ENCODE measurements around the gene CALML4. TPM values are rescaled to one million over a fixed set of nuclear protein-coding genes. Genes with fewer than 3 reads are reported as not detected.
A peak's percentile ranks its signal among the peaks of the same experiment; 100 is the strongest.

The CALML4 gene, protein sequence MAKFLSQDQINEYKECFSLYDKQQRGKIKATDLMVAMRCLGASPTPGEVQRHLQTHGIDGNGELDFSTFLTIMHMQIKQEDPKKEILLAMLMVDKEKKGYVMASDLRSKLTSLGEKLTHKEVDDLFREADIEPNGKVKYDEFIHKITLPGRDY
- 10 to 100 TPM in 2 of 6 donors, 1 to 10 TPM in 4; 3.6 to 33.7 (median 7.0) TPM for total RNA-seq

DNA sequence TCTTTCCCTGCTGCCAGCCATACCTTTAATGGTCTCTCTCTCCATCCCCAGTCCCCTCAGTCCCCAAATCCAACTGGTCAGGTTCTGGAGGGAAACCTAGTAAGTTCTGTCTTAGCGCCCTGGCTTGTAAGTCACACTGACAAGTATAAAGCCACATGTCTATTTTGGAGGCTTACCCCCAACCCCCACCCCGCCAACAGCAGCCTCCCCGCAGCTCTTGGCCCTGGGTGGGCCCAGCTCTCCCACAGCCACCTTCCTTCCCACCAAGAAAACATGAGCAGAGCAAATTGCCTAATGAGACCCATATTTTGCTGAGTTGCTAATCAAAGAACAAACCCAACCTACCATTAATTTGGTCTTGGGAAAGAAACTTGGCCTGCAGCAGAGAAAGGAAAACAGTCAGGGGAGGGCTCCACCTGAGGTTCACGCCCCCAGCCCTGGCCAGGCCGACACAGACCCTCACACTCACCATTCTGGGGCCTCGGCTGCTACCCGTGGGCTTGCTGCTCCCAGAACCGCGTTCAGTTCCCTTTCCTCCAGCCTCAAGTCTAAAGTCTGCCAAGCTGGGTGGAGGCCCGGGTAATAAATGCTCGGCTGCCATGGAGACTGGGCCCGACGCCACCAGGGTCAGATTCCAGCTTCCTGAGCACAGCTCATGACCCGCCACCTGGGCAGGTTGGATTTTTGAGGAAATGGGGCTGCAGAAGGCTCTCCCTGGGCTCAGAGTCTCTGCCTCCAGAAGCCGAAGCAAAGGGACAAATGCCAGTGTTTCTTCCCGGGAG is at the start of gene CALML4:
Gene CALML4, minus strand, starts transcription at position 557 of the 782 bp plus-strand sequence. Its CDS starts 85 bp downstream, at position 472.
- Histone ChIP-seq H3K4me1 (peaks cover 20 to 44% (median 27%) of the 10 kb centered on the region in 4 donors), H3K27me3 (no peaks in the 10 kb centered on the region), H3K27ac (peak within 1 kb of the TSS; percentile 11 to 85 (median 81)), H3K4me3 (peak within 1 kb of the TSS in 3 of 4 donors; percentile 18 to 42 (median 26)), H3K36me3 (no peaks in the 10 kb centered on the region), H3K9me3 (no peaks in the 10 kb centered on the region)
- peak in 1 of 2 donors; percentile 66 for ATAC-seq (ENCODE audit: low FRiP score in 2 of 2)
- 26 to 34% methylated on average over 14 to 16 of the region's 16 CpGs for WGBS, 2 donors
- TF ChIP-seq, protein P1, sequence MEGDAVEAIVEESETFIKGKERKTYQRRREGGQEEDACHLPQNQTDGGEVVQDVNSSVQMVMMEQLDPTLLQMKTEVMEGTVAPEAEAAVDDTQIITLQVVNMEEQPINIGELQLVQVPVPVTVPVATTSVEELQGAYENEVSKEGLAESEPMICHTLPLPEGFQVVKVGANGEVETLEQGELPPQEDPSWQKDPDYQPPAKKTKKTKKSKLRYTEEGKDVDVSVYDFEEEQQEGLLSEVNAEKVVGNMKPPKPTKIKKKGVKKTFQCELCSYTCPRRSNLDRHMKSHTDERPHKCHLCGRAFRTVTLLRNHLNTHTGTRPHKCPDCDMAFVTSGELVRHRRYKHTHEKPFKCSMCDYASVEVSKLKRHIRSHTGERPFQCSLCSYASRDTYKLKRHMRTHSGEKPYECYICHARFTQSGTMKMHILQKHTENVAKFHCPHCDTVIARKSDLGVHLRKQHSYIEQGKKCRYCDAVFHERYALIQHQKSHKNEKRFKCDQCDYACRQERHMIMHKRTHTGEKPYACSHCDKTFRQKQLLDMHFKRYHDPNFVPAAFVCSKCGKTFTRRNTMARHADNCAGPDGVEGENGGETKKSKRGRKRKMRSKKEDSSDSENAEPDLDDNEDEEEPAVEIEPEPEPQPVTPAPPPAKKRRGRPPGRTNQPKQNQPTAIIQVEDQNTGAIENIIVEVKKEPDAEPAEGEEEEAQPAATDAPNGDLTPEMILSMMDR (IDR thresholded peaks at IDR 0.05) = no peak
- no peak for TF ChIP-seq POLR2A (IDR thresholded peaks at IDR 0.05)
- TF ChIP-seq POLR2AphosphoS5 (IDR thresholded peaks at IDR 0.05) = no peak
- TF ChIP-seq EP300 (IDR thresholded peaks at IDR 0.05) = no peak
- peak; percentile 50 to 55 for DNase-seq

DNA sequence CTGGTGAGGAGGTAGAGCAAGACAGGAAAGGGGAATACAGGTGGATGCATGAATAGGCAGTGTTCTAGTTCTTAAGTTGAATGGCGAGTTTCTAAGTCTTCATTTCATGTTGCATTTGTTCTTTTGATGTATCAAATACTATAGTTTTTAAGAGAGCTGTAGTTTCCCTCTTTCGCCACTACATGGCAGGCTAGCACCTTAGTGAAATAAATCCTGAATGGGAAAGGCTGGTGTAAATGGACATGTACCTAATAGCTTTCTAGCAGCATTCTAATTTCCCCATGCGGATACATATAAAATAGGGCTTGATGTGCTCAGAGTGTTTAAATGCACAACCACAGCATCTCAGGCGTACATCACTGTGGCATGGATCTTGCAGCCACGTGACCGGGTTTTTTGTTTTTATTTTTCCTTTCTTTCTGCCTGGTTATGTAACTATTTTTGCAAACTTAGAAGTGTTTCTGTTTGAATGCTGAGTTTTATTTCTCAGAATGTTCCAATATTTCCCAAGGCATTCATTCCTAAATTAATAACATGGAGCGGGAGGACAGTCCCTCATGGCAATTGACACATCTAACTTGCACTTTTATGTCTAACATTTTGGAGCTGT is 47.9 kb upstream of the CALML4 start:
- 30 to 42% methylated on average over 7 of the region's 7 CpGs for WGBS, 2 donors
- no peak overlapping the region for H3K4me3 ChIP-seq
- H3K27ac ChIP-seq = no peak overlapping the region
- ATAC-seq (ENCODE audit: low FRiP score in 2 of 2) (peak; percentile 58 to 67), DNase-seq (peak in 1 of 2 donors; percentile 30)
- H3K4me1 ChIP-seq = peaks cover 3 to 15% (median 7%) of the 10 kb centered on the region in 4 donors
- no peaks in the 10 kb centered on the region for H3K9me3 ChIP-seq
- no peak for TF ChIP-seq EP300 (IDR thresholded peaks at IDR 0.05)
- TF ChIP-seq, protein P1 (IDR thresholded peaks at IDR 0.05) = peak; percentile 68 to 88 (median 79)
- no peak for TF ChIP-seq POLR2AphosphoS5 (IDR thresholded peaks at IDR 0.05)
- no peak for TF ChIP-seq POLR2A (IDR thresholded peaks at IDR 0.05)
- H3K27me3 ChIP-seq = no peaks in the 10 kb centered on the region
- H3K36me3 ChIP-seq = no peaks in the 10 kb centered on the region

DNA sequence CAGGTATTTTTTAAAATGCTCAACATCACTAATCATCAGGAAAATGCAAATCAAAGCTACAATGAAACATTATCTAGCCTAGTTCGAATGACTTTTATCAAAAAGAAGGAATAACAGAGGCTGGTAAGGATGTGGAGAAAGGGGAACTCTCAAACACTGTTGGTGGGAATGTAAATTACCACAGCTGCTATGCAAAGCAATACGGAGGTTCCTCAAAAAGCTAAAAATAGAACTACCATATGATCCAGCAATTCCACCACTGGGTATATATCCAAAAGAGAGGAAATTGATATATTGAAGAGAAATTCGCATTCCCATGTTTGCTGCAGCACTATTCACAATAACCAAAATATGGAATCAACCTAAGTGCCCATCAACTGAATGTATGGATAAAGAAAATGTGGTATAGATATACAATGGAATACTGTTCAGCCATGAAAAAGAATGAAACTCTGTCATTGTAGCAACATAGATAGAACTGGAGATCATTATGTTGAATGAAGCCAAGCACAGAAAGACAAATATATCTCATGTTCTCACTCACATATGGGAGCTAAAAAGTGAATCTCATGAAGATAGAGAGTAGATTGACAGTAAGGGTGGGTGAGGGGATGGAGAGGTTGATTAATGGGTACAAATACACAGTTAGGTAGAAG is 44.1 kb upstream of the CALML4 start:
- peaks cover 0 to 6% (median 6%) of the 10 kb centered on the region in 4 donors for H3K9me3 ChIP-seq
- no peaks in the 10 kb centered on the region for H3K36me3 ChIP-seq
- no peaks in the 10 kb centered on the region for H3K27me3 ChIP-seq
- no peak for DNase-seq
- TF ChIP-seq, protein P1 (IDR thresholded peaks at IDR 0.05) = no peak
- no peak for TF ChIP-seq POLR2AphosphoS5 (IDR thresholded peaks at IDR 0.05)
- no peak for TF ChIP-seq POLR2A (IDR thresholded peaks at IDR 0.05)
- TF ChIP-seq EP300 (IDR thresholded peaks at IDR 0.05) = no peak
- H3K27ac ChIP-seq = no peak overlapping the region
- 59 to 66% methylated on average over 3 of the region's 3 CpGs for WGBS, 2 donors
- no peaks in the 10 kb centered on the region for H3K4me1 ChIP-seq
- ATAC-seq (ENCODE audit: low FRiP score in 2 of 2) = peak in 1 of 2 donors; percentile 62
- no peak overlapping the region for H3K4me3 ChIP-seq

DNA sequence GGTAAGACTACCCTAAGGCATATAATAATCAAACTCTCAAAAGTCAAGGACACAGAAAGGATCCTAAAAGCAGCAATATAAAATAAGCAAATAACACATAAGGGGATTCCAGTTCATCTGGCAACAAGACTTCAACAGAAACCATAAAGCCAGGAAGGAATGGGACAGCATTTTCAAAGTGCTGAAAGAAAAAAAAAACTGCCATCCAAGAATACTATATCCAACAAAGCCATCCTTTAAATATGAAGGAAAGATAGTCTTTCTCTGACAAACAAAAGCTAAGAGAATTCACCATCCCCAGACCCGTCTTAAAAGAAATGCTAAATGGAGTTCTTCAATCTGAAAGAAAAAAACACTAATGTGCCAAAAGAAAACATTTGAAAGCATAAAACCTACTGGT is 39.1 kb upstream of the CALML4 start:
- 94 to 100% methylated on average over 1 of the region's 1 CpG for WGBS, 2 donors
- peaks cover 3 to 14% (median 9%) of the 10 kb centered on the region in 4 donors for H3K9me3 ChIP-seq
- ATAC-seq (ENCODE audit: low FRiP score in 2 of 2) (no peak), DNase-seq (no peak)
- H3K27ac ChIP-seq = no peak overlapping the region
- H3K4me1 ChIP-seq = no peaks in the 10 kb centered on the region
- no peaks in the 10 kb centered on the region for H3K27me3 ChIP-seq
- H3K36me3 ChIP-seq = no peaks in the 10 kb centered on the region
- H3K4me3 ChIP-seq = no peak overlapping the region
- TF ChIP-seq POLR2A (IDR thresholded peaks at IDR 0.05) = no peak
- TF ChIP-seq, protein P1 (IDR thresholded peaks at IDR 0.05) = no peak
- TF ChIP-seq POLR2AphosphoS5 (IDR thresholded peaks at IDR 0.05) = no peak
- TF ChIP-seq EP300 (IDR thresholded peaks at IDR 0.05) = no peak
